ENCODE measurements around the gene PCDHB7. TPM values are rescaled to one million over a fixed set of nuclear protein-coding genes. Genes with fewer than 3 reads are reported as not detected.
A peak's percentile ranks its signal among the peaks of the same experiment; 100 is the strongest.
"Not testable (repeated sequence)": the region's sequence is repeated elsewhere in the genome, so short reads cannot be mapped to it uniquely, and the experiment has no call there.

PCDHB7 gene
- total RNA-seq, 2 donors from 2014 or later = 0.42 to 0.75 TPM

GRCh38 chr5:141215504-141215903, 43.1 kb downstream of the PCDHB7 start:
- H3K4me1 ChIP-seq (ENCODE audit: control insufficient read depth, insufficient read depth, low read length); H3K4me3 Mint-ChIP-seq; H3K27ac ChIP-seq (ENCODE audit: low read depth, low read length); H3K36me3 ChIP-seq (ENCODE audit: control insufficient read depth, insufficient read depth, low read length); H3K4me1 Mint-ChIP-seq; H3K27me3 ChIP-seq (ENCODE audit: control insufficient read depth, insufficient read depth, low read length, poor library complexity, severe bottlenecking); H3K27me3 Mint-ChIP-seq (ENCODE audit: insufficient read depth); H3K27ac Mint-ChIP-seq; H3K9ac ChIP-seq (ENCODE audit: extremely low read depth, low read length, poor library complexity, severe bottlenecking); H3K4me3 ChIP-seq (ENCODE audit: low read length); DNase-seq: not testable (repeated sequence)
- Mint-ChIP-seq H3K36me3 (ENCODE audit: low read depth) (peaks cover 20% of the 10 kb centered on the region), H3K9me3 (peaks cover 39% of the 10 kb centered on the region)
- WGBS, 2 experiments (ENCODE audit: insufficient coverage in 1 of 2, insufficient read length in 1 of 2) = 93% methylated on average over 9 to 28 of the region's 40 CpGs
- H3K9me3 ChIP-seq (ENCODE audit: control insufficient read depth, low read length) = peaks cover 11% of the 10 kb centered on the region

- not testable (repeated sequence) for H3K36me3 ChIP-seq (ENCODE audit: control insufficient read depth, insufficient read depth, low read length); H3K4me1 Mint-ChIP-seq; H3K4me1 ChIP-seq (ENCODE audit: control insufficient read depth, insufficient read depth, low read length); DNase-seq; H3K4me3 Mint-ChIP-seq; H3K27ac ChIP-seq (ENCODE audit: low read depth, low read length); H3K27me3 Mint-ChIP-seq (ENCODE audit: insufficient read depth); H3K27ac Mint-ChIP-seq; H3K9ac ChIP-seq (ENCODE audit: extremely low read depth, low read length, poor library complexity, severe bottlenecking); H3K27me3 ChIP-seq (ENCODE audit: control insufficient read depth, insufficient read depth, low read length, poor library complexity, severe bottlenecking); H3K4me3 ChIP-seq (ENCODE audit: low read length)
- Mint-ChIP-seq H3K9me3 (peaks cover 36% of the 10 kb centered on the region), H3K36me3 (ENCODE audit: low read depth) (peaks cover 17% of the 10 kb centered on the region)
- WGBS, 2 experiments (ENCODE audit: insufficient coverage in 1 of 2, insufficient read length in 1 of 2) = 94 to 97% methylated on average over 6 to 18 of the region's 26 CpGs
- peaks cover 11% of the 10 kb centered on the region for H3K9me3 ChIP-seq (ENCODE audit: control insufficient read depth, low read length)
Observed at GRCh38 chr5:141216035-141216434, 43.6 kb downstream of the PCDHB7 start.

- peak; percentile 72 for DNase-seq
- H3K9me3 Mint-ChIP-seq = peaks cover 17% of the 10 kb centered on the region
- peak within 1 kb of the TSS; percentile 32 for H3K4me3 Mint-ChIP-seq
- peaks cover 5% of the 10 kb centered on the region for H3K36me3 Mint-ChIP-seq (ENCODE audit: low read depth)
- Histone ChIP-seq H3K27ac (ENCODE audit: low read depth, low read length) (no peak within 1 kb of the TSS), H3K27me3 (ENCODE audit: control insufficient read depth, insufficient read depth, low read length, poor library complexity, severe bottlenecking) (no peaks in the 10 kb centered on the region), H3K4me1 (ENCODE audit: control insufficient read depth, insufficient read depth, low read length) (no peaks in the 10 kb centered on the region), H3K9ac (ENCODE audit: extremely low read depth, low read length, poor library complexity, severe bottlenecking) (no peak within 1 kb of the TSS), H3K36me3 (ENCODE audit: control insufficient read depth, insufficient read depth, low read length) (no peaks in the 10 kb centered on the region), H3K9me3 (ENCODE audit: control insufficient read depth, low read length) (peaks cover 11% of the 10 kb centered on the region), H3K4me3 (ENCODE audit: low read length) (peak within 1 kb of the TSS; percentile 27)
- TF ChIP-seq CTCF (conservative IDR thresholded peaks at IDR 0.05) = peak; percentile 80
- H3K4me1 Mint-ChIP-seq = peaks cover 4% of the 10 kb centered on the region
- 48 to 51% methylated on average over 14 to 15 of the region's 15 CpGs for WGBS, 2 experiments (ENCODE audit: insufficient coverage in 1 of 2, insufficient read length in 1 of 2)
- H3K27me3 Mint-ChIP-seq (ENCODE audit: insufficient read depth) = no peaks in the 10 kb centered on the region
- no peak within 1 kb of the TSS for H3K27ac Mint-ChIP-seq
Observed at GRCh38 chr5:141223112-141223783, 50.8 kb downstream of the PCDHB7 start, which contains the start of gene PCDHB14. Gene PCDHB14 (plus strand): TSS chr5:141223343. CDS start chr5:141223506, 163 bp downstream.

- not testable (repeated sequence) for DNase-seq; H3K27ac ChIP-seq (ENCODE audit: low read depth, low read length); H3K27me3 ChIP-seq (ENCODE audit: control insufficient read depth, insufficient read depth, low read length, poor library complexity, severe bottlenecking); H3K4me3 ChIP-seq (ENCODE audit: low read length); H3K36me3 ChIP-seq (ENCODE audit: control insufficient read depth, insufficient read depth, low read length); H3K27ac Mint-ChIP-seq; H3K9ac ChIP-seq (ENCODE audit: extremely low read depth, low read length, poor library complexity, severe bottlenecking); H3K36me3 Mint-ChIP-seq (ENCODE audit: low read depth); H3K4me1 ChIP-seq (ENCODE audit: control insufficient read depth, insufficient read depth, low read length); H3K4me1 Mint-ChIP-seq; H3K4me3 Mint-ChIP-seq; H3K9me3 ChIP-seq (ENCODE audit: control insufficient read depth, low read length); H3K27me3 Mint-ChIP-seq (ENCODE audit: insufficient read depth)
- WGBS, 2 experiments (ENCODE audit: insufficient coverage in 1 of 2, insufficient read length in 1 of 2) = 95 to 100% methylated on average over 2 to 26 of the region's 40 CpGs
- H3K9me3 Mint-ChIP-seq = peaks cover 15% of the 10 kb centered on the region
Observed at GRCh38 chr5:141224844-141225243, 52.4 kb downstream of the PCDHB7 start.

- H3K4me1 Mint-ChIP-seq; H3K9ac ChIP-seq (ENCODE audit: extremely low read depth, low read length, poor library complexity, severe bottlenecking); H3K27me3 ChIP-seq (ENCODE audit: control insufficient read depth, insufficient read depth, low read length, poor library complexity, severe bottlenecking); H3K27ac Mint-ChIP-seq; H3K27me3 Mint-ChIP-seq (ENCODE audit: insufficient read depth); H3K4me3 Mint-ChIP-seq; H3K36me3 Mint-ChIP-seq (ENCODE audit: low read depth); DNase-seq; H3K4me1 ChIP-seq (ENCODE audit: control insufficient read depth, insufficient read depth, low read length); H3K4me3 ChIP-seq (ENCODE audit: low read length); H3K27ac ChIP-seq (ENCODE audit: low read depth, low read length); H3K36me3 ChIP-seq (ENCODE audit: control insufficient read depth, insufficient read depth, low read length); H3K9me3 ChIP-seq (ENCODE audit: control insufficient read depth, low read length): not testable (repeated sequence)
- WGBS, 2 experiments (ENCODE audit: insufficient coverage in 1 of 2, insufficient read length in 1 of 2) = 90 to 94% methylated on average over 7 to 27 of the region's 30 CpGs
- peaks cover 15% of the 10 kb centered on the region for H3K9me3 Mint-ChIP-seq
Observed at GRCh38 chr5:141225421-141225820, 53.0 kb downstream of the PCDHB7 start.
